Fibroblast of skin of scalp (primary cell): Measurements from ENCODE around the gene GAP43.
A peak's percentile ranks its signal among the peaks of the same experiment; 100 is the strongest.

Experiments used
- DNase-seq: peaks from one replicate; pipeline ENCODE4 v3.0.0-alpha.2; 2013

GAP43 gene

DNA sequence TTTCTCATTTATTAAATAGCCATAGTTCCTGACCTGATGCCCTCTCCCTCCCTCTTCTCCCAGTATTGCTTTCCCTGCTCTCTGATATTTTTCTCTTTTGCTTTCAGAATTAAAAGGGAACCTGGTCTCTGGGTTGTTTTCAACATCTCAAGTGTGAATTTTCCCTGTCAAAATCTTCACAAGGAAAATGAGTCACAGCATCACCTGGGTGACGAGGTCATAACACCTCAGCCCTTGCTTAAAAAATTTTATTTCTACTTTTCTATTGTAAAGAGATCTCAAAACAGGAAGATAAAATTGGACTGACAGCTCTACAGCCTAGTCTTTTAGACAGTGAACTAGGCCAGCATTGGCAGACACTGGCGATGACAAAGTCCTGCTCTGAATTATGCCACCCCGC, 40.1 kb downstream of the GAP43 start:
- no peak for DNase-seq

DNA sequence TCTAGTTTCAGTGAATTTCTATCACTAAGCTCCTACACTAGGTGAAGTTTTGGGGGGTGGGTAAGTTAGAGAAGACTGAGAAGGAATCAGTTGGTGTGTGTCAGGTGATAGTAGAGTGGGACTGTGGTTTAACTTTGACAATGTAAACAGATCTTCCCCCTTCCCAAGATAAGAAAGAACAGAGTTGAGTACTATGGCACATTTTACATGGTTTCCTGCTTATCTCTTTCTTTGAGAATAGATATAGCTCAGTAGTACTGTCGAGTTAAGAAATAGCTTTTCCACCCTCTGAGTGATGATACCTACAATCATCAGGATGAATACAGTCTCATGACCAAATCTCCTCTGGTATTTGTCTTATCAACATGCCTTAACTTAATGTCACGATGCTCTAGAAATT, 42.8 kb downstream of the GAP43 start:
- DNase-seq = no peak

DNA sequence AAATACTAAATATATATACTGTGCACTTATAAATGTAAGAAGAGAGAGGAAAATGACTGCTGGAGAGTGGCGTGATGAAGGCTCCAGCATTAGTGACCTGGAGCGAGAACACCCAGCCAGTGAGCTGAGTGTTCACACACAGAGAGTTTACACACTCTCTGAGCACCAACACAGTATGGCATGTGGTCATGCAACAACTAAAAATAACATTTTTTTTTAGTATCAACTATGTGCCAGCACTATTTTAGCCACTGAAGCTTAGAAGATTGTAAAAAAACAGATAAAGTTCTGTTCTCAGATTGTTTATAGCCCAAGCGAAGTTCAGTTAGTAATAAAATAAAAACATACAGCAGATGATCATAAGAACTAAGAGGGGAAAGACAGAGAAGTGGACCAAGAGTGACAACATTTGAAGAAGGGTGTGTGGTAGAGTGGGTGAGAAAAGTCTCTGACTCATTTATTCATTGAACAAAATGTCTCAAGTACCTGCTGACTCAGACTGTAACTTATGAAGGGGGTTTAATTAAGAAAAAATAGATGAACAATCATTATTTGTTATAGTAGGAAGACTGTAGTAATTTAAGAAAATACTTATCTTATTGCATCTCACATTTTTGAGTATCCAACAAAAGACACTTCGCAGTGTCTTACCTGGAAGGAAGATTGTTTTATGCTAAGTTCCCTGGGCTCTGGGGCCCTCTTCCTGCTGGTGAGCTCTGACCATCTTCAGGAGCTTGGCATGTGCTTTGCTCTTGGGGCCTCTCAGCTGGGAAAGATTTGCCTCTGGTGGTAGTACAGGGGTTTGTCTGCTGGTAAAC, 43.8 kb downstream of the GAP43 start:
- DNase-seq = no peak

DNA sequence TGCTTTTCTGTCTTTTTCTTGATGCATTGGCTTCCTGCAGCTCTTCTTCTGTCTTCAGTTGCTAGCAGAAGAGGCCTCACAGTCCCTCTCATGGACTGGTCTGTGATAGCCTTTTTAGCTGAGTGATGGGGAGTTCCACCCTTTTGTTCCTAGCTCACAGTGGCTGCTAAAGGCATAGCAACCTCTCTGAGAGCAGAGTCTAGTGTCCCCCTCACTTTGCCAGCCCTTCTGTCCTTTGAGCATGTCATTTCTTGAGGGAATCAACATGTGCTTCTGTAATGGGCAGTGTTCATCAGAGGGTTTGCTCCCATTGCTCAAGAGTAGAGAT, 44.4 kb downstream of the GAP43 start:
- no peak for DNase-seq

DNA sequence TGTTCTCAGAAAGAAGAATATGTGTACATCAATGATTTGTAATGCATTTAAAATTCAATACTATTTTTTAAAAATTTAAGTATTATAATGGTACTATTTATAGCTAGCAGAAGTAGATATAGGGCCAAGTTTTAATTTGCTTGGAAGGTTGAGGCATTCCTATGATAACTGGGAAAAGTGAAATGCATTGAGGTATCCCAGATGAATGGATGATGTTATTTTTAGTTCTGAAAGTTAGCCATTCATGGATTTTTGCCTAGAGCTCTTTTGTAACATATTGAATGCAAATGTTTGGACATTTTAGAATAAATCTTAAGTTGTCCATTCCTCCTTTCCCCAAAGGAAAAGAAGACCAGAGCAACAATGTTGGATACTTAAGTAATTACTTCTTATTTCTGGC, 47.6 kb downstream of the GAP43 start:
- no peak for DNase-seq

DNA sequence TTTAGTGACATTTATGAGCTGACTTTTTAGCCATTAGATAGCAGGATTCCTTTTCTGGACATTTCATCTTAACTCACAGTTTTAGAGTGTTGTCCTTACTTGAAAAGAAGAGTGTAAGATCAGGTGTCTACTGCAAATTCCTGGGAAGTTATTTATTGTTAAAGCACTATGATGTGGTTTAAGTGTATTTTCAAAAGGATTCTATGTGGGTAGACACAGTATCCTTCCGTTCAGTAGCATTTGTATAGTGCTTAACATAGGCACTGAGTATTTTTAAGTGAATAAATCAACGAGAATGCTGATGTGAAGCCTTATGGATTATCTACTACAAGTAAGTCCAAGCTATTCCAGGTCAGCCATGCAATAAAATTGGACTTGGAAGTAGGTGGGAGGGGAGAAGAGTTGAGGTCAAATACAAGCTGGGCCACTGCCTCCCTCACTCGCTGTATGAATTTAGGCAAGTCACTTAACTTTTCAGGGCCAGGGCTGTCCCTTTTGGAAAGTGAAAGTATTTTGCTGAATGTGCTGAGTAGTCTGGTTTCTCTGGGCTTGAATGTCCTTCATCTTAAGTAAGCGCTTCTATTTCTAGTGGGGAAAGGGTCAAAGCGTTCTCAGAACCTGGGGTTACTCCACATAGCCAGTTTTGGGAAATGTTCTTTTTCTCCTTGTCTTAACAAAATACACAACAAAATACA, 48.6 kb downstream of the GAP43 start:
- DNase-seq = no peak

DNA sequence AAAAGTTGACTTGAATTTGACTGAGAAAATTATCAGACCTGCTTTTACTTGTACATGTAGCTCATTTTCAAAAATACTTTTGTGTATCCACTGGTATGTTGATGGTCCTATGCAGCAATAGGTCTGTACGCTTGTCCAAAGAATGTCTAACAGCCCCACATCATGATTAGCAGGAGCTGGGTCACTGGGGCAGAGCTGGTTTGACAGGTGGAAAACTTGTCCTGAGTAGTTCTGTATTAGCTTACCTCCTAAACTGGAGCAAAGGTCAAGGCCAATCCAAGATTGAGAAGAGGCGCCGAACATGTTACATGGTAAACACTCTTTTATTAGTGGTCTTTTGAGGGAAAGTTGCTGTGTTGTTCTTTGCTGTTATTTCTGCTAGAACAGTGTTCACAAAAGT, 50.6 kb downstream of the GAP43 start:
- DNase-seq = no peak

DNA sequence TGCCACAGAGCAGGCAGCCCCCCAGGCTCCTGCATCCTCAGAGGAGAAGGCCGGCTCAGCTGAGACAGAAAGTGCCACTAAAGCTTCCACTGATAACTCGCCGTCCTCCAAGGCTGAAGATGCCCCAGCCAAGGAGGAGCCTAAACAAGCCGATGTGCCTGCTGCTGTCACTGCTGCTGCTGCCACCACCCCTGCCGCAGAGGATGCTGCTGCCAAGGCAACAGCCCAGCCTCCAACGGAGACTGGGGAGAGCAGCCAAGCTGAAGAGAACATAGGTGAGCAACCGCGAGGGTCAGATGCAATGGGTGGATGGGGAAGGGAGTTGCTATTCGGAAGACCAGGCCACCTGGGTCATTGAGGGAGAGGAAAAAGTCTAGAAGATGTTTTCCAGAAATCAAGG, 53.0 kb downstream of the GAP43 start:
- no peak for DNase-seq

DNA sequence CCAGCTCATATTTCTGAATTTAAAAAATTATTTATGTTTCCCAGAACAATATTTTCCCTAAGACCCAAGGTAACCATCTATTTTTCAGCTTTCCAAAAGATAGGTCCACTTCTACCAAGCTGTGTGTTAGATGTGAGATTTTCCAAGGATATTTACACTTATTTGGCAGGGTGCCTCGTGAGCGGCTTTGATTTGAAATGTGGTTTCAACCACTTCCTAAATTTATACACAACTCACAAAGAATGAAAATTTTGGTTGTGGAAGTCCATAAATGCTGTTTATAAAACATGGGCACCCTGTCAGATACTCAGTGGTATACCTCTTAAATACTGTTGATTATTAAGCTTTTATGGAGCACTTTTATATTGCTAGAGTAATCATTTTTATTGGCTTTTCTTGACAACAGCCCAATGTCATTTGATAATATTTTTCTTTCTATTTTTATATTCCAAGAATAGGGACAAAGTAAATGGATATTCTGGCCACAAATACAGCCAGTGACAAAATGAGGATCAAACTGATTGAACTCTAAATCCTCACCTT, 57.6 kb downstream of the GAP43 start:
- peak; percentile 30 for DNase-seq

DNA sequence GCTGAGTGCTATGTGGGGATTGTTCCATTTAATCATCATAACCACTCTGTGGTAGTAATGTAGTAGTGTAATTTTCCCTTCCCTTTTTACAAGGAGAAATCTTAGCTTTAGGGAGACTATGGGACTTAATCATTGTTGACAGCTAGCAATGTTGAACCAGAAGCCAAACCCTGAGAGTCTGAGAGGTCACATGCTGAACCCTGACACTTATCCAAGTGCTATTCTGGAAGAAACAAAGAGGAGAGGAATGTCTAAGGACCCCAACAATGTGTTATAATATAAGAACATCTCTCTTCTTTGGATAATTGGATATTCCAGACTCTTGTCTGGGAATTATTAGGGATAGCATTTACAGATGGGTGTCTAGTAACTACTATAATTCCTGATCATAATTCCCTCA, 58.4 kb downstream of the GAP43 start:
- DNase-seq = no peak

DNA sequence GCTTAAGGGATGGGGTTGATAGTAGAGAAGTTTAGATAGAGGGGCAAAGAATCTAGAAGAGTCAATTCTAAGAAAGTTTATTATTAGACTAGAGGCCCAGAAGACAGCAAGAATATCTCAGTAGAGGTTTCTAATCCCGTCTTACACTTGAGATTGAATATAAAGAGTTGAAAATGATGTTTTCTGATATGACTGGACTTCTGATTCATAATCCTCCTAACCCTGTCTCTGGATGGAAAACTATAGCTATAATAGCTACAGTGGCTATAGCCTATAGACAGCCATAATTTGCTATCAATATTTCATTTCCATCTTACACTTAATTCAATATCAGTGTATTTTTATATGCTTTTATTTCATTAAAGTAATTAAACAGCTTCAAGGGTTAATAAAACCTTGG, 60.0 kb downstream of the GAP43 start:
- no peak for DNase-seq

DNA sequence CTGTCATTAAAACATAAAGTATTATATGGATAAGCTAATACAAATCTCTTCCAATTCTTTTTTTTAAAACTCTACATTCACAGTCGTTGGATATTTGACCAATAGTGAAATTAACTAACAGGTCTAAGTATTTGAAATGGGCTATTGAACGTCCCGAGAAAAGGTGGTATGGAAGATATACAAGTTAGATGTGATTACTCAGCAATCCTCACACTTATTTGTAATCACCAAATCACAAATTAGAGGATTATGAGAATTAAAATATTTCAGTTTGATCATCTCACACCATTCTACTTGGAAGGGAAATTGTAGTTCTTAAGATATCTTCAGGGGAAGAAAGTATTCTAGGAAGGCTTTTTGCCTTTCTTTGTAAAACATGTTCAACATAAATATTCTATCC, 60.5 kb downstream of the GAP43 start:
- no peak for DNase-seq

DNA sequence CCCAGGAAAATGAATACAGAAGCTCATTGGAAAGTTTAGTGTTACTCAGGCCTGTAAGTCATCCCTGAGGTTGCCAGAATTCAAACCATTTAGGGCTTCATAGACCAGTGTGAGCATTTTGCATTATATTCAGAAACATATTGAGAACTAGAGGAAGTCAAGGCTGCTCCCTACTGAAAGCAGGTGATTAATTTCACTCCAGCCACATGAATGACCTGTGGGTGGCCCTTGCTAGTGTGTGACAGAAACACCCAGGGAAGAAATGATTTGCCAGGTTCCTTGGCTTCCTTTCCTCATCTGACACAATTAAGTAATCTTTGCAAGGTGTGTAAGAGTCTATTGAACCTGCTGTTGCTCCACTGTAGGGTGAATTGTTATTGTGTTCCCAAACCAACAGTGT, 61.8 kb downstream of the GAP43 start:
- DNase-seq = no peak

DNA sequence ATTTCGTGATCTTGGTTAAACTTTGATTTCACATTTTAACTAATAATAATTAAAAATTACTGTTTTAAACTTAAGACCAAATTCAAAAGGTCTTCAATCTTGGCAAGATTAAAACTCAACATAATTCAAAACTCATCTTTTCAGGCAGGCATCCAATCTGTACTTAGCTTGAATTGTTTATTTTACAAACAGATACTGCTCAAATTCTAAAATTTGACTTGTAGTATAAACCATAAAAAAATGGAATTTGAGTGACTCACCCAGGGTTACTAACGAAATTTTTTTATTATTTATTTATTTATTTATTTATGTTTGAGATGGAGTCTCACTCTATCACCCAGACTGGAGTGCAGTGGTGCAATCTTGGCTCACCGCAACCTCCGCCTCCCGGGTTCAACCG, 64.4 kb downstream of the GAP43 start:
- DNase-seq = peak; percentile 46

DNA sequence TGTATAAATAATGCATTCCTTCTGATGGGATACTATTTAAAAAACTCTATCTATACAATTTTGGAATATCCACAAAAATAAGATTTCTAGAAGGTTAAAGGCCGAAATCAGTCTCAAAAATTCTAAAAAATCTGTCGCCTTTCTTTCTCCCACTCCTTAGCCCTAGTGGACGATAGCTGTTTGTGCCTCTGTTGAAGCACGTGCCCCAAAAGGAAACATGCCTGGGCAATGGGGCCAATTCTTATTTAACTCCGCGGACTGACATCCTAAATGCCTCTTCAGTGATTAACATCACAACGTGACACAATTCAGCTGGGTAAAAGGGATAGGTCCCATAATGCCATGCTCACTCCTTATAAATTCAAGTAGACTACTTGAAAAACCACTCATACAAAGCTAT, 65.1 kb downstream of the GAP43 start:
- DNase-seq = no peak

DNA sequence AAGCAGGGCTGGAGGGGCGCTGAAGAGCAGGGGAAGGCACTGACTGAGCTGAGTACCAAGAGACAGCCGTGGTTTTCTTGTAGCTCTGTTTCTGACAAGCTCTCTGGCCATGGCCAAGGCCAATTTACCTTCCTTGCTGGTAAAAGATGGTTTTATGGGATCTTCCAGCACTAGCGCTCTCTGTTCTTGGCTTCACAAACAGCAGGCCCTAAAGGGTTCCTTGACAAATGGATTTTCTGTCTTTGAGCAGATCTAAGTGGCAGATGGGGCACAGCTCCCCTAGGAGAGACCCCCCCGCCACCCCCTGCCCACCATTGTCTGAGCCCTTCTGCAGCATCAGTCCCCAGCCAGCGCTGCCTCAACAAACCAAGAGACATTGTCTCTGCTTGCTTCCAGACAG, 66.6 kb downstream of the GAP43 start:
- DNase-seq = no peak

DNA sequence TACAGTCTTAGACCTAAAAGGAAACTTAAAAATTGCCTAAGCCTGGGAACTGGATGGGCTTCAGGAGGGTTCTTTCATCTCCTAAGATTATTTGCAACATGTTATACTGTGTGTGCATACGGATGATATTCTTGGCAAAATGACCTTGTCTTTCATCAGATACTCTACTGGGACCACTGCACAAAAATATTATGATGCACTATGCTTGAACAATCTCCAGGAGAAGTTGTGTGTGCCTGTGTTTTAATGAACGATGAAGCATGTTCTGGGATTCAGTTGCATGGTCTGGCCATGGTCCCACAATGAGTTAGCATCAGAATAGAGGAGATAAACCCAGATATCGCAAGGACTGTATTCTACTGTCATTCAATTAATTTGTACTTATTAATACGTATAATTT, 68.7 kb downstream of the GAP43 start:
- DNase-seq = no peak

DNA sequence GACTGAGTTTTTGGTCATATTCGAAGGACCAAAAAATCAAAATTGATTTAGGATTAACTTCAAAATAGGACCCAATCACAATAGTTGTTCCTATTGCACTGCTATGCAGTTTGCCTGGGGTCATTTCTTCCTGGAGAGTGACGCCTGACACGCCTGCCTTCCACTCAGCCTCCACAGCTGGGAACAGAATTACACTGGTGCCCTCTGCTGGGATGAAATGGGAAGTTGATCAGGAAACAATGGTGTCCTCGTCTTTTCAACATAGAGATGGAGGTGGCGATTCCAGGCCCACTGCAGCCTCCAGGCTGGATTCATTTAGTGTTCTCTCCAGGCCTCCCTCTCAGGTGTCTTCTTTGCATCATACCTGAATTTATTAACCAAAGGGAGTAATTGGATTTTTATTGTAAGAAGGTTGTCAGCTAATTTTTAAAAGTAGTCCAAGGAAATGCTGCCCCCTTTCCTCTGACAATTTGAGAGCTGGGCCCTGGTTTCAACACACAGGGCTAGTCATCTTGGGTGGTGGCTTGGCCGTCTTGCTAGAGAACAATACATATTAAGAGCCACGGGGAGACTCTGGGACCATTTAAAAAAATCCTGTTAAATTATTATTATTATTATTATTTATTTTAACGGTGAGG, 69.7 kb downstream of the GAP43 start:
- peak; percentile 84 for DNase-seq

DNA sequence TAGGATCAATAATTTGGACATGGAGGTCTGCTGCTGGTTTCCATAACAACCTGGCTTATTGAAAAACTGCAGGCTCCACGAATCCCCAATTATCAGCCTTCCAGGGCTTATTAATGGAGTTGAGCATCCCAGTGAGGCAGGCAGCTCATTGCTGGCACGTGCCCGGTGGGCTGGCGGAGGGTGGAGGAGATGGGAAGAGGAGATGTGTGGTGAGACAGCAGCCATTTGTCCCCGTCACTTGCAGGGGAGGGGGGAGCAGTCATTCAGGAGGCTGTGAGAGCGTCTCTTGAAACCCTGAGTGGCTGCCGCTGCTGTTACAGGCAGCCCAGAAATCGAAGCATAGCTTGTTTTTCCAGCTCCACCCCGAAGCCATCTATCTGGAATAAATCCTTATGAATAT, 70.6 kb downstream of the GAP43 start:
- no peak for DNase-seq

DNA sequence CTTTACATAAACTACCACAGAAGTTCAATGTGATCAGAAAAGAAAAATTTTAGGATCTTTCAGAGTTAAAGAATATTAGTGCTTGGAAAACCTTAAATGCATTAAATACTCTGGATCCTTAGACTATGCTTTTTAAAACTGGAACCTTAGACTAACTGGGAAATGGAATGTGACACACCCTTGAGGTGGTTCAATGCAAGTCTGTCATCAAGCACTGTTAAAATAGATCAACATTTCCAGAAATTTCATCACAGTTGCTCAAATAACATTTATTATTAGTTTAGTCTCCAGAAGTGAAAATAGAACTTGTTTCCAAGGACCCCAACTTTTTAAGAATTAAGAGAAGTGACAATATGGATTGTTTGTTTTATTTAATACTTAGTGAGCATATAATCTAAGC, 71.8 kb downstream of the GAP43 start:
- peak; percentile 31 for DNase-seq

DNA sequence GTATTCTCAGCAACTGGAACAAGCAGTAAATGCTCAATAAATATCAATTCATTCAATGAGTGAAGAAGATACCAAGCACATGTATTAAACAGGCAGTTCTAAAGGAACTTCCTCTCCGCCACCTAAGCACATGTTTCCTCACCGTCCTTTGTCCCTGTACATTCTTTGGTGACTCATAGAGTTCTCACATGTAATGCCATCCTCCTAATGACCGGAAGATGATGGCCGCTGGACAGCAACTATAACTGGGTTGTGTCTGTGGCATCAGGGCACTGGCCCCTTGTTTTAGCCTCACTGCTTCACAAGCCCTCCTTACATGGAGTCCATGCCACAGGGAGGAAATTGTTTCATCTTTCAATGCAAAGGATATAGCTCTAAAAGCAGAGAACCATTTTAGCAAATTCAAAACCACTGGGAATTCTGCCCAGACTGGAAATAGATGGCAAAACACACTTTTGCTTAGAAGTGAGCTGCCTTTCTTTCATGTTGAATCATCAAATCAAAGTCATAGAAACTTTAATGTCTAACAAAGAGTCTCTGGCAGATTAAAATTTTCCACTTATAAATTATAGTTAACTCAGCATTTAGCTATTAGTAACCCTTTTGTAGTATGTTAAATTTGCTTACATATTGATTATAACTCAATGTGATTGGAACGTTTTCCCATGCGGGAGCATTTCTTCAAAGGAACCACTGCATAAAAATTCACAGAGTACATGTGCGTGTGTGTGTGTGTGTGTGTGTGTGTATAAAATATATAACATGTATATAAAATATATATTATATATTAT, 74.1 kb downstream of the GAP43 start:
- DNase-seq = peak; percentile 25

DNA sequence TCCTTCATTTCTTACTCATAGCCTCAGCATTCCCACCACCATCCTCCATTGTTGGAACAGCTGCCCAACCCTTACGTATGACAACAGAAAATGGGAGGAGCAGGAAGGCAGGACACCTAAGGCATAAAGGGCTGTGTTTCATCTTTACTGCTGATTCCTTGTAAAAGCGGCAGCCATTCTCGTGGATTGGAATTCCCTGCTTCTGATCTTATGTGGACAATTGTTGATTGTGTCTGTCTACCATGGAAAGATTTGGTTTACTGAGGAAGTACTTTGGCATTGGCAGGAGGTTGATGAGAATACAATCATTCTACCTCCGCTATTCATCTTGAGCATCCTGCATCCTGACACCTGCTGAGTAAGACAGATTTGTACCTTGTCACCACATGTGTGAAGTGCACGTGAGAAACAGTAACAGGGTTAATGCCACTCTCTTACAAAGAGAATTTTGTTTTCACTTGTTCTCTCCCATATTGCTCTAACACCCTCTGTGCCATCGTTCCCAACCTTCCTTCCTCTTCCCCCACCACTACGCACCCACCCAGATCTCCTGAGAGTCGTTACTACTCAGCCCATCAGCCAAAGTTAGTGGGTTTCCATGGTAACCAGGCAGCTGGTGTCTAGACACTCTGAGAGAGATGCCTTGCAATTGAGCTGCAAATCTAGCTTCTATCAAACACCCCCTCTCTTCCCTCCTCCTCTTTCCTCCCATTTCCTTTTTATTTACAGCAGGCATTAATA, 75.7 kb downstream of the GAP43 start:
- DNase-seq = peak; percentile 67
